Myocyte (in vitro differentiated cells): ENCODE data around the gene PXDN. TPM values are rescaled to one million over a fixed set of nuclear protein-coding genes. Genes with fewer than 3 reads are reported as not detected.
"Not testable (repeated sequence)": the region's sequence is repeated elsewhere in the genome, so short reads cannot be mapped to it uniquely, and the experiment has no call there.

Experiments used
- DNase-seq: peaks from one replicate; pipeline ENCODE4 v3.0.0-alpha.2; 2012; ENCODE audit warnings: low read depth
- total RNA-seq: library from RNA; depleted of rRNA; stranded (reverse); fragments of >200 nt; gene quantifications from 2 replicates; pipeline ENCODE4 v1.2.3, GENCODE V29; 2014

Gene PXDN
- total RNA-seq, 1 donor from 2014 or later: 52.7 TPM

- no peak for DNase-seq
Observed at GRCh38 chr2:1774929-1775328, 30.6 kb upstream of the PXDN start.

- DNase-seq: no peak
Observed at GRCh38 chr2:1773883-1774282, 29.6 kb upstream of the PXDN start.

DNA sequence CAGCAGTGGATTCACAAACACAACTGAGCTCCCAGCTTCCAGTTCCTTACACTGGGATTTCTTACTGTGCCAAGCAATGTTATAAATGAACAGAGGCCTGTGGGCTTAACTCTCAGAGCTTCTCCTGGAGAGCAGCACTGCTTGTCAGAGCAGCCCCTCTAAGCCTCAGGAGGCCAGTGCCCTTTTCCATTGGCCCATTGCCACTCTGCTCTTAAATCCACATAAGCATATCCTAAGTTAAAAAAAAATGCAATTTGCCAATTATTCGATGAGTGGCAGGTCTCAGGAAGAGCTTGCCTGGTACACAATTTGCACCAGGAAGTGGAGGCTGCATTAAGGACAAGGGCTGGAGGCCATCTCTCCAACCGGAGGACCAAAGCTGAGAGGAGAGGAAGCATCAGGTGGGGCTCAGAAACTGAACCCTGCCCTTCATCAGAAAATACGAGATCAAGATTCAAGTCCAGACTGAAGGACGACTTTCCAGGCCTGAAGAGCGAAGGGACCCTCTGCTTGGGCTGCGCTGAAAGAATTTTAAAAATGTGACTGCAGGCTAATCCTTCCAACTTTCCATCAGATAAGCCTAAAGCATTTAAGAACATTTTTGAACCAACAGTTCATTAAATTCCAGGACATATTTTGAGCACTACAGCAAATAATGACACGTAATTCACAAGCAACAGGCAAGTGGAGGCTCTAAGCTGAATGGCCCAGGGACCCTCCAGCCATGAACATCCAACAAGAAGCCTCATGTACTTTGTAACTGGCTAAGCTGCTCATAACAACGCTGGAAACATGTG, 28.4 kb upstream of the PXDN start:
- no peak for DNase-seq

GRCh38 chr2:1771626-1772280, 27.4 kb upstream of the PXDN start:
- no peak for DNase-seq

- DNase-seq: no peak
Observed at GRCh38 chr2:1770566-1771380, 26.5 kb upstream of the PXDN start.

DNA sequence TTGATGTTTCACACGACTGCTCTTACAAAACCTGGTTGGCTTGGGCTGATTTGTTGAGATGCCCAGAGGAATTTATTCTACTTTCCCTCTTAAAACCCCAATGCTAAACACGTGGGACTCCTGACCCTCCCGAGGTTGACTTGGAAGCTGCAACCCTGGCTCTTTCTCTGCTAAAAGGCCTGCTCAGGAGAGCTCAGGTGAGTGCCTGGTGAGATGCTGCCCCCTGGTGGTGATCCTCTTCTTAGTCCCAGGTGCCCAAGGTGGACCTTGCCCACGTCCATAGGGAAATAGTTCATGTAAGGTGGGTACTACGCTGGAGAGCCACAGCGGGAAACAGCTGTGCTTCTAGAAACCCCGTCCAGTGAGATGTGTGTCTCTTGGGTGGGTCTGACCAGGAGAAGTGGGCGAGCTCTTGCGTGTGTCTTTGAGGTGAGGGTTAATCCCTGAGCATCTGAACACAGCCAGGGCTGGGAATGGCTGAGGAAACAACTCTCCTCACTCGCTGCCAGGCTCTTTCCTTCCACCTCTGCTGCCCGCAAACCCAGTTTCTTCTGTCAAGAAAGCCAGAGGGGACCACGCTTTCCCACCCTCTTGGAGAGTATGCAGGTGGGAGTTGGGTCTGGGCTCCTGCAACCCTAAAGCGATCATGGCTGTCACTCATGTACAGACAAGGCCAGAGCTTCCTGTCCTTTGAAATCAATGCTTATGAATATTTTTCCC, 25.5 kb upstream of the PXDN start:
- DNase-seq: peak; percentile 29

GRCh38 chr2:1767939-1768691, 23.8 kb upstream of the PXDN start:
- no peak for DNase-seq

DNA sequence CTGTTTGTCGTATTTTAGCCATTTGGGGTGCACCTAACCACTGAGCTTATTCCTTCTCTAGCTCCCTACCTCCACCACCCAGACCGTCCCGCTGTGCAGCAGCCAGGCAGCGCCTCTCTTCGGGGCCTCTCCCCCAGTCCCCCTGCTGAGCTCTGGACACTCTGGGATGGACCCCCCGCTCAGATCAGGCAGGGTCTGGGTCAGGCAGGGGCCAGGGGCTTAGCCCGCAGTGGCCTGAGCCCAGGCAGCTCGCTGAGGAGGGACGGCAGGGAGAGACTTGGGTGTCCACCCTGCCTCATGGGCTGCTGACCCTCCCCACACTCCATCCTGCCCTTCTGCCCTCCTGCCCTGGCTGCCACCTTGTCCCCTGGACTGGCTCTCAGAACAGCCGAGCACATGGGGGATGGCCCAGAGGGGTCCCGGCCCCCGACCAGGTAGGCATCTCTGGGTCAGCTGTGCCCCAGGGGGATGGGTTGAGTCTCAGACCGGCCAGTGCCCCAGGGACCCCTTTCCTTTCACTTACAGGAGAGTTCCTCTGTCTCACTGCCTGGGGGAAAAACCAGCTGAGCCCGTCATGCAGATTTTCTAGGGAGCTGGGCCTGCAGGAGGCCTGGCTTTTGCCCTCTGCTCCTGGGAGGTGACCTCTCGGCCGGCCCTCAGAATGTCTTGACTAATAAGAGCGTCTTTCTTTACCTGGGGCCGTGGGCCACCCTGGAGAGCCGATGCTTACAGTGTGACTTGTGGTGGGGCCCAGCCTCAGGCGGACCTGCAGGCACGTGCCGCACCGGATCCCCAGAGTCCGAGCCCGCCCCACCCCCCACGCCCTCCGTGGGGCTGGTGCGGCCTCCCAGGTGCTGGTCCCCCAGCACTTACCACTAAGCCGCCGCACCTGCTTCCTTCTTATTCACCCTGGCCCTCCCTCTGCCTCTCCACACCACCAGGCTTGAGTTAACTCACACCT, 22.8 kb upstream of the PXDN start:
- no peak for DNase-seq

DNA sequence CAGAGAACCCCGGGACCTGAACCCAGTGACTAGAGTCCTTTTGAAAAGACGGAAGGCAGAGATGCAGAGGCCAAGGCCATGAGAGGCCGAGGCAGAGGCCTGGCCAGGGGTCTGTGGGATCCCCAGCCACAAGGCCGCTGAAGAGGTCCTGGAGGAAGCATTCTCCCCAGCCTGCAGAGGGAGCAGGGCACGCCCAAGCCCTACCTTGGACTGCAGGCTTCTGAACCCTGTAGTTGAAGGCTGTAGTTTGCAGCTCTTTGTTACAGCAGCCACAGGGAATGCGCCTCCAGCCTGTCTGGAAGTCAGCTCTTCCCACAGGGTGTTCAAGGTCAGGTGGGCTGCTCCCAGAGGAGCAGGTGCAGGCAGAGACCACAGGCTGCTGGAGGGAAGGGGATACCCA, 22.1 kb upstream of the PXDN start:
- DNase-seq: peak; percentile 33

GRCh38 chr2:1765201-1765600, 20.9 kb upstream of the PXDN start:
- not testable (repeated sequence) for DNase-seq

- DNase-seq: no peak
Observed at GRCh38 chr2:1759611-1759930, 15.3 kb upstream of the PXDN start.

DNA sequence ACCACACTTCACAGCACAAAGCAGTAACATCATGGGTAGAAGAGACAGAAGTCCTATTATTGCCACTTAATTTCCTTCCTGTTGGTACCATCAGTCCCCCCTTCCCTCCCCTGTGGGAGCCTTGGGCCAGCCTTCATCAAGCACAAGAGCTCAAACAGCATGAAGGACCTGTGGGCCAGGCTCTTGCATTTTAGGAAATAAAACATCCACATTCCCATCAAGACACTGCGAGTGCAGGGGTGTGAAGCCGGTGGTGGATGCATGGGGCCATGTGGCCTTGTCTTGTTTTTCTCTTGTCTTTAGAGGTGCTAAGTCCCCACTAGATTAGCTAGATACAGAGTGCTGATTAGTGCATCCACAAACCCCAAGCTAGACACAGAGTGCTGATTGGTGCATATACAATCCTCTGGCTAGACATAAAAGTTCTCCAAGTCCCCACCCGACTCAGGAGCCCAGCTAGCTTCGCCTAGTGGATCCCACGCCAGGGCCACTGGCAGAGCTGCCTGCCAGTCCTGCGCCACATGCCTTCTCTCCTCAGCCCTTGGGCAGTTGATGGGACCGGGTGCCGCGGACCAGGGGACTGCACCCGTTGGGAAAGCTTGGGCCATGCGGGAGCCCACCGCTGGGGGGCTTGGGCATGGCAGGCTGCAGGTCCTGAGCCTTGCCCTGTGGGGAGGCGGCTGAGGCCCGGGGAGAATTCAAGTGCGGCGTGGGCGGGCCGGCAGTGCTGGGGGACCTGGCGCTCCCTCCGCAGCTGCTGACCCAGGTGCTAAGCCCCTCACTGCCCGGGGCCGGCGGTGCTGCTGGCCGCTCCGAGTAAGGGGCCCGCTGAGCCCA, 14.7 kb upstream of the PXDN start:
- no peak for DNase-seq

GRCh38 chr2:1758171-1758570, 13.9 kb upstream of the PXDN start:
- no peak for DNase-seq

DNA sequence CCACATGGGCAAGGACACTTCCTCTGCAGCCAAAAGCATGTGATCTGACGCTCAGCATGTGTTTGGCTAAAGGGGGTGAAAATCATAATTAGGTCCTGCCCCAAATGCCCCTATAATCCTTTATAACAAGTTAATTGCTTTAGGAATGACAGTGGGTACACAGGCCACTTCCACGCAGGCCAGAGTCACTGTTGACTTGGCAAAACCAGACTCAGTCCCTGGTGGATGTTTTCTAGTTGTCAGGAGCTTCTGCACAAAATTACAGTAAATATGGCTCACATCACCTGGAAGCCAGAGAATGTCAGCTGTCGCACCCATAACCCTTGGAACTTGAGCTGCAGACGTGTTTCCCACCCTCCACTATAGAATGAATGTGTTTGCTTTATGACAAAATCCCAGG, 13.3 kb upstream of the PXDN start:
- no peak for DNase-seq

DNA sequence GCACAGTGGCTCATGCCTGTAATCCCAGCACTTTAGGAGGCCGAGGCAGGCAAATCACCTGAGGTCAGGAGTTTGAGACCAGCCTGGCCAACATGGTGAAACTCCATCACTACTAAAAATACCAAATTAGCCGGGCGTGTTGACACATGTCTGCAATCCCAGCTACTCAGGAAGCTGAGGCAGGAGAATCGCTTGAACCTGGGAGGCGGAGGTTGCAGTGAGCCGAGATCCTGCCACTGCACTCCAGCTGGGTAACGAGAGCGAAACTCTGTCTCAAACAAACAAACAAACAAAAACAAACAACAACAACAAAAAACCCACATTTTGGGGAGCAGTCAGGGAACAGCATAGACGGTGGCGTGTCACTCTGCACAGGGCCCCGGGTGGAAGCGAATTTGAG, 12.8 kb upstream of the PXDN start:
- DNase-seq: not testable (repeated sequence)

- no peak for DNase-seq
Observed at GRCh38 chr2:1756456-1756855, 12.1 kb upstream of the PXDN start.

GRCh38 chr2:1755436-1756191, 11.3 kb upstream of the PXDN start:
- DNase-seq: no peak
